GM19455 (cell line): Measurements from ENCODE around the gene PMEPA1.

Experiments
- ATAC-seq: cut with Tn5 transposase; IDR thresholded peaks from one replicate; pipeline ENCODE4 v1.9.1; 2021; ENCODE audit not compliant: unreplicated experiment

The PMEPA1 gene

DNA sequence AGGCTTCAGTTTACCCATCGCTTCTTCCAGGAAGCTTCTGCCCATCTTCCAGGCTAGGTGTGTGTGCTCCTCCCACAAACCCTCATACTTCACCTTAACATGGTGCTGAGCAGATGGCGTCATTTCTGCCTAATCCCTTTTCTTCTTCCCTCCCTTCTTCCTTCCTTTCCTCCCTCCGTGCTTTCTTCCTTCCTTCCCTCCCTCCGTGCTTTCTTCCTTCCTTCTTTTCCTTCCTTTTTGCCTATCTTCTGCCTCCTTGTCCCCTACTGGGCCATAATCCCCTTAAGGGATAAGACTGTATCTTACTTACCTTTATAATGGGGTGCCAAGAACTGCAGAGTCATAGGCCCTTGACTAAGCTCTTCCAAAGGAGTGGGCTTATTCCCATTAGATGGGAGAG, 27.5 kb upstream of the PMEPA1 start:
- no peak for ATAC-seq

GRCh38 chr20:57736738-57737347, 27.0 kb upstream of the PMEPA1 start:
- ATAC-seq: no peak

DNA sequence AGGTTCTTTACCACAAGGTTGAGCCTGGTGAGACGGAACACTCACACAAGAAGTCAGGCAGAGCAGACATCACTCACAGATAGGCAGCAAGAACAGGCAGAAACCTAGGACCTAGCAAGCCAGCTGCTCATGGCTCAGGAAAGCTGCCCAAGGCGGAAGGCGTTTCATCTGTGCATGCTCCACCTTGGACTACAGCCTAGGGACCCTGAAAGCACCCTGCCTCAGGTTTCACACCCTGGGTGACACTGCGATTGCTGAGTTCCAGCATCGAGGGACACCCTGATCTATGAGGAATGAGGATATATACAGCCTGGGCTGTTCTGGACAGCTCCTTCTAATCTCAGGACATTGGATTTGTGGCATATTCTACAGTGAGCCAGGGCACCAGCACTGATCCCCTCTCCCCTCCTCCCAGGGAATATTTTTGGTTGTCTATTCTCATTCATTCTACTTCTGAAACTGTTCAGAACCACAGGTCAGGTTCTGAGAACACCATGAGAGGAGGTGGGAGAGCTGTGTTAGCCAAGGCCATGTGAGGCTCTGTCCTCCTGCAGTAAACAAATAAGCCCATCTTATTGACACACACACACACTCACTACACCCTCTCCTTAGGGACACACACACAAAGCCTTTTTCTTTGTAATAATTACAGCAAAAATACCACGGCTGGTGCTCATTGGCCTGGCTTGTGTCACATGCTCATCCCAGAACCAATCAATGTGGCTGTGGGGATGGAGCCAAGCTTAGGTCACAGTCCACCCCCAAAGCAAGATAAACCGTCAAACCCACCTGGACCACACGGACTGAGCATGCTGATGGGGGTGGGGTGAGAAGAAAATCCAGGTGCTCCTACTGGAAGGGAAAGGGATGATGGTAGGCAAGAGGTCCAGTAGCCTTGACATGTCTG, 26.3 kb upstream of the PMEPA1 start:
- no peak for ATAC-seq

- no peak for ATAC-seq
These were observed 24.9 kb upstream of the PMEPA1 start for GRCh38 chr20:57734754-57735153.

DNA sequence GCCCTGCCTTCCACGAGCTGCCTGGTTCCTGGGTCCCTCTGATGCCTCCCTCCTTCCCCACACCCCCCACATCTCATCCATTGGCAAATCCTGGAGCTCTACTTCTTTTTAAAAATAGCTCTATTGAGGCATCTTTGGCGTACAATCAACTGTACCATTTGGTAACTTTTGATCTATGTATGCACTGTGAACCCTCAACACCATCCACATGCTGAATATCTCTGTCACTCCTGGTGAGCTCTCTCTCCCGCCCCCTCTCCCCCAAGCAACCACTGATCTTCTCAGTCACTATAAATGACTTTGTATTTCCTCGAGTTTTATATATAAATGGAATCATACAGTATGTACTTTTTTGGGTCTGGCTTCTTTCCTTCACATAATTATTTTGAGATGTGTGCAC, 22.4 kb upstream of the PMEPA1 start:
- ATAC-seq: no peak

- no peak for ATAC-seq
These were observed 18.9 kb upstream of the PMEPA1 start for GRCh38 chr20:57728762-57729161.

- no peak for ATAC-seq
These were observed 18.0 kb upstream of the PMEPA1 start for GRCh38 chr20:57727863-57728262.

DNA sequence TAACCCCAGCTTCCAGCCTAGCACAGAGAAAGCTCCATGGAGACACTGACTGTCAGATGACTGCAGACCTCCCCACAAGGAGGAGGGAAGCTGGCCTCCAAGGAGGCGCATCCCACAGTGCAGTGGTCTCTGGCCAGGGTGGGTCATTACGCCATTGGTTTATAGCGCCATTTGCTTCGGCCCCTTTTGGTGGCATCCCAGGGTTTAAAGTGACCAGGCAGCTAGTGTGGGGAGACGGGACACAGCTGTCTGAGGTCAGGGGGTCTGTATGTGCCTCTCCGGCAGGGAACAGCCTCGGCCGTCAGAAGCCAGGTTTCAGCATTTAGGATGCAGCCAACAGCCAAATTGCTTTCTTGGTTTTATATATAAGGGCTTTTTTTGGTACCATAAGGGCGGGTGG, 15.8 kb upstream of the PMEPA1 start:
- ATAC-seq: no peak

DNA sequence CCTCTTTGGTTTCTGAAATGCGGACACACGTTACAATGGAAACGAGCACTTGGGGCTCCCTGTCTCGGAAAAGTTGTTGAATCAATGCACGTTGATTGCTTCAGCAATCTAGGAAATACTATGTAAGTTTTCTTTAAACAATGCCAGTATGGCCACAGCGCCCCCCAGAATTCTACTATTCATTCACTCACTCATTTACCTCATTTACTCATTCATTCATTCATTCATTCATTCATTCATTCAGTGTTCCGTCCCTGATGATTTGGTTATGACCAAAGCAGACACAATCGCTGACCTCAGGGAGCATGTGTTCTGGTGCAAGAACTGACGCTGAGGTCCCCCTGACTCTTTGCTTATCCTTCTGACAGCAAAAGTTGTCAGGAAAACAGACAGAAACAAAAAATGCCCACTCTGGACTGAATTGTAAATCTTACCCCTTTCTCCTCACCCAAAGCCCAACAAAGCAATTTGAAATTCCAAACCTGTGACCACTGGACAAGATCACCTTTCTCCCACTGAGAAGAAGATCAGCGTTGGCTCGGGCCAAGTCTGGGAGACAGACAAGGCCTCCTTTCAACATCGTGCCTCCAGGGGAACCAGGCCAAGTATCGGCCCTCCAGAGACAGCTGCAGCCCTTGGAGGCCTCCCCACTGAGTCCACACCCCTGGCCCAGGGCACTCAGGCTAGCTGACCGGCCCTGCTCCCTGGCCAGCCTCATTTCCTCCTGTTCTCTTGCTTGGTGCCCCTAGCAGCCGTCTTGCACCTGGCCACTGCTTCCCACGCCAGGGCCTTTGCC, 15.0 kb upstream of the PMEPA1 start:
- ATAC-seq: no peak

DNA sequence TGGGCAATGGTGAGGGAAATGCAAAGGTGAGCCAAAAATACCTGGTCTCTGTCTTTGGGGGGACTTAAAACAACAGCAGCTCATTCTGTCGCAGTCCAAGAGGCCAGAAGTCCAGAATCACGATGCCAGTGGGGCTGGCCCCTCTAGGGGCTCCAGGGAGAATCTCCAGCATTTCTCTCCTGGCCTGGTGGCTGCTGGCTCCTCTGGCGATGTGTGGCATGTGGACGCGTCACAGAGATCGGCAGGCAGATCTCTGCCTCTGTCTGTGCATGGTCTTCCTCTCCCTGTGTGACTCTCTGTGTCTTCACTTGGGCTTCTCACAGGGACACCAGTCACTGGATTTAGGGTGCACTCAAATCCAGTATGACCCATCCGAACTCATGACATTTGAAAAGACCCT, 14.0 kb upstream of the PMEPA1 start:
- no peak for ATAC-seq

GRCh38 chr20:57719951-57720350, 10.1 kb upstream of the PMEPA1 start:
- no peak for ATAC-seq

- peak; percentile 95 for ATAC-seq
These were observed 8.7 kb upstream of the PMEPA1 start for GRCh38 chr20:57718490-57719009.

DNA sequence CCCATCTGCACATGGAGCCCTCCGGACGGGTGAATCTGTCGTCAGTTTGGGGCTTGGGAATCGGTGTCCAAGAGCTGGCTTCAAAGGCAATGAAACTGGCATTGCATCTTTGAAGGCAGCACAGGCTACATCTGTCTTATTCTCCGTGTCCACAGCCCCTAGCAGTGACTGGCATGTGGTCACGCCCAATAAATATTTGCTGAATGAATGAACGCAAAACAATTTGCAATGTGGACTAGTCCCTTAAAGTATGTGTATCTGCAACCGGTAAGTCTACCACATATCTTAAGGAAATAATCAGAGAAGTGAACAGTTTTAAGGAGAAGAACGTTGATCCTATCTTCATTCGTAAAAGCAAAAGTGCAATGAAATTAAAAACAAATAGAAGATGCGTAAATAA, 8.0 kb upstream of the PMEPA1 start:
- no peak for ATAC-seq

GRCh38 chr20:57716901-57717300, 7.1 kb upstream of the PMEPA1 start:
- no peak for ATAC-seq

DNA sequence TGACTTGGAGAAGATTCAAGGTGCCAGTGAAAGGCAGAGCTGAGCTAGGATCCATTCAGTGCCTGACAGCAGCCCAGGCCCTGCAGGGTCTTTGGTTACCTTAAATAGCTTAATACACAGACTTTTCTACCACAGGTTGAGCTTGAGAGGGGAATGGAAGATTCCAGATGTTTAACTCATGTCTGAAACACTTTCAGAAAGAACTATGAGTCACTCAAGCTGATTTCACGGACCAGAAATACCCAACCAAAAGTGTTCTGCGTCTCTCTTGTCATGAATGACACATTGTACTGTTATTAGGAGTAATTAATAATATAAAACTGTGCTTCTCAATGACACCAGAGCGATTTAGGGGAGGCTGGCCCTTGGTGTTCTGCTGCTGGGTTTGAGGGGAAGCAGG, 6.4 kb upstream of the PMEPA1 start:
- no peak for ATAC-seq

GRCh38 chr20:57715268-57715904, 5.6 kb upstream of the PMEPA1 start:
- no peak for ATAC-seq

- no peak for ATAC-seq
These were observed 4.8 kb upstream of the PMEPA1 start for GRCh38 chr20:57714409-57715267.

DNA sequence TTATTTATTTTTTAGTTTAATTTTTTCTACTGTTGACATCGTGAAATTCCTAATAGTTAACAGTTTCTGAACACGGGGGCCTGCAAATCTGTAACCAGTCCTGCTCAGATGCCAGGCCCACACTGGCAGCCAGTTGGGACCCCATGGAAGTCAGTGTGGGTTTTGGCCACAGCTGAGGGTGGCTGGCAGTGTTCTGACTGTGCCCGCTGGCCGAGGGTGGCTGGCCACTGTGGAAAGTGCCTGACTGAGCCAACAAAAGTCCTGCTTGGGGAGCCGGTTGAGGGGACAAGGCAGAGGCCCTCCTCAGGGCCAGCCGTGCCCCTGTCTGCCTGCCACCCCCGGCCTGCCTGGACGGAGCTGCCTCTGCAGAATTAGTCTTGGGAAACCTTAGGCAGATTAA, 4.1 kb upstream of the PMEPA1 start:
- no peak for ATAC-seq

GRCh38 chr20:57713505-57713903, 3.7 kb upstream of the PMEPA1 start:
- no peak for ATAC-seq

DNA sequence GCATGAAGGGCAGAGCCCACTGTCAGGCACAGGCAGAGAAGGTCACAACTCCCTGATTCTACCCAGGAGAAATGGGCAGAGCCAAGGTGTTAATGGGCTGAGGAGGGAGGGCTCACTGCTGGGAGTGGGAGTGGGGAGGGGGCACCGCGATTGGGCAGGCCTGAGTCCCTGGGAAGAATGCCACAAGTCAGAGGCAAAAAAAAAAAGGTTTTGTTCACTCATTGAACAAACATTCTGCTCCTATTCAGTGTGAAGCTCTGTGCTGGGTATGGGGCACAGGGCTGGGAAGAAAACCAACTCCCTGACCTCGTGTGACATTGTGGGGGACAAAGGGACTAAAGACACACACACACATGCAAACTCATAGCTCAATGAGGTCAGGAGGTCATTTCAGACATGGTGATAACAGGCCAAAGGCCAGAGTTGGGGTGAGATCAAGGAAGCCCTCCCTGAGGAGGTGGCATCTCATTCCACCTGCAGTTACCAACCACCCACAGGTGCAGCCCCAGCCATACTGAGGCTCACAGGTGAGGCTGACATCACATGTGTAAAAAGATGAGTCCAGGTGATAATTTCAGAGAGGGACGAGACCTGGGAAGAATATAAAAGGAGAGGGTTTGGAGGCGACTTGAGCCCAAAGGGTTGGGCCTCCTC, 3.2 kb upstream of the PMEPA1 start:
- ATAC-seq: no peak
